ENCODE measurements around the gene FYN.

The FYN gene

GRCh38 chr6:111673937-111674336 lies 199.3 kb downstream of the FYN start:
- no peak for DNase-seq

DNA sequence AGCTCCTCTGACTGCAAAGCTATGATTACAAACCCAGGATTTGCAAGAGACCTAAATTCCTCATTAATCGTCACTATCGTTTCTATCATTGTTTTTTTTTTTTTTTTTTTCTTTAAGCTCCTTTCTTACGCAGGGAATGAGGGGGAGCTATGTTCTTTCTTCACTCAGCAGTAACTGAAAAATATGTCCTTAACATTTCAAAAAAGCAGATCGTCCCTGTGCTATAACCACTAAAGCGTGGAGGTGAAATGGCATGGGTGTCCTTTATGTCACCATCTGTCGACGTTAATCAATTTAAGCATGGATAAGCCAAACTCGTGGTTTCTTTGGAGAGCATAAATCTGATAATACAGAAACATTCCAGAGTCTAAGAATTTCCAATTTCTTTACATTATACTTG lies 199.7 kb downstream of the FYN start:
- no peak for DNase-seq

- DNase-seq: no peak
Measured at GRCh38 chr6:111672761-111673450, 200.3 kb downstream of the FYN start.

GRCh38 chr6:111669326-111669725 lies 203.9 kb downstream of the FYN start:
- DNase-seq: no peak

GRCh38 chr6:111668410-111668809 lies 204.8 kb downstream of the FYN start:
- DNase-seq: no peak

GRCh38 chr6:111667931-111668330 lies 205.3 kb downstream of the FYN start:
- DNase-seq: no peak

DNA sequence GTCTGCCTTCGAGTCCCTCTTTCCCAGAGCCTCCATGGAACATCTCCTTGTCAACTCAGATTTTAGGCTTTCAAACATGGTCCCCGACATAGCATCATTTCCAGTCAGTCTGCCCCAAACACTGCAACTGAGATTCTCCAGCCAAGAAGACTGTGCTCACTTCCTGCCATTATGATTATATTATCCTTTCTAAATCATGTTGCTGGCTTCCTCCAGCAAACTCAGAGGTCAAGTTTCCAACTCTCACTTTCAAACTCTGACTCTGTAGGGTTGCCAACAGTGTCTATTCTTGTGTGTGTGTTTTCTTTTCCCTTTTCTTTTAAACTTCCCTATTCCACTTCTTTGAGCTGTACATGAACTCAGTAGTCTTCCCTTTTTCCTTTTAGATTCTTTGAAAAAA lies 206.4 kb downstream of the FYN start:
- DNase-seq: no peak

DNA sequence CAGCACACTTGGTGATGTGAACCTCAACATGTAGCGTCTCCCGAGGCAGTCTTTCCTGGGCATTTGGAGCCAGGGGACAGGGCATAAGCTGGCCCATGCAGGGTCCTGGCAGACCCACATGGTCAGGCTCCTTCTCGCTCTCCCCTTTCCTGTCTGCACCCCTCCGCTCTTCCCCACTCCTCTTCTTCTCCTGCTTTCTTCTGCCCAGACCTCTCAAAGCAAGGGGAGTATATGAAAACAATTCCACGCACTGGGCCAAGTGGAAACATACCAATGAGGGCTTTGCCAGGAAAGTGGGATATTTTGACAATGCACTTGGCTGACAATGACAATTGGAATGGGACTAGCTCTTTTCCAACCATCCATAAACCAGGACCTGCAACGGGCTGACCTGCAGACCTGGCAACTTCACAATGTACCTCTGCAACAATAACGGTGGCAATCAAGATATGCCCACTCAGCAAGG lies 208.7 kb downstream of the FYN start:
- no peak for DNase-seq

GRCh38 chr6:111663692-111664564 lies 209.3 kb downstream of the FYN start:
- no peak for DNase-seq

GRCh38 chr6:111662794-111663593 lies 210.3 kb downstream of the FYN start:
- DNase-seq: no peak

DNA sequence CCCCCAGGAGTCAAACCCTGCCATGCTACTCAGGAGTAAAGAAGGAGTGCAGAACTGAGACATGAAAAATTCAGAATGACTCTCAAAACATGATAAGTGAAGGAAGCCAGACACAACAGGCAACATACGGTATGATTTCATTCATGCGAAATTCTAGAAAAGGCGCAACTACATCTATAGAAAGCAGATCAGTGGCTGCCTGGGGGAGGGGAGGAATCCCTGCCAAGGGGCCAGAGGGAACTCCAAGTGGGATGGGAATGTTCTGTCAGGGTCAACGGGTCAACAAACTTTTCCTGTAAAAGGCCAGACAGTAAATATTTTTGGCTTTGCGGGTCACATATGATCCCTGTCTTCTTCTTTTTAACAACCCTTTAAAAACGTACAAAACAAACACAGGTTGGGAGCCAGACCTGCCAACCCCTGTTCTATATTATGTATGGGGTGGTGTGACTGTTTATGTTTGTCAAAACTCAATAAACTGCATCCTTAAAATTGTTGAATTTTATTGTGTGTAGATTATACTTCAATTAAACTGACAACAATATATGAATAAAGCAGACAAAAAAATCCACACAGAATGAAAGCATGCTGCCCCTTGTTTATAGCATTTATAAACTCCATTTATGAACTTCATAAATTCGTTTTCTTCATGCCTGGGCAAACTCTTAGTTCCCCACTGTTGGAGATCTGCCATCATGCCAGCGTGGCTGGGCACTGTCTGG lies 211.0 kb downstream of the FYN start:
- no peak for DNase-seq

DNA sequence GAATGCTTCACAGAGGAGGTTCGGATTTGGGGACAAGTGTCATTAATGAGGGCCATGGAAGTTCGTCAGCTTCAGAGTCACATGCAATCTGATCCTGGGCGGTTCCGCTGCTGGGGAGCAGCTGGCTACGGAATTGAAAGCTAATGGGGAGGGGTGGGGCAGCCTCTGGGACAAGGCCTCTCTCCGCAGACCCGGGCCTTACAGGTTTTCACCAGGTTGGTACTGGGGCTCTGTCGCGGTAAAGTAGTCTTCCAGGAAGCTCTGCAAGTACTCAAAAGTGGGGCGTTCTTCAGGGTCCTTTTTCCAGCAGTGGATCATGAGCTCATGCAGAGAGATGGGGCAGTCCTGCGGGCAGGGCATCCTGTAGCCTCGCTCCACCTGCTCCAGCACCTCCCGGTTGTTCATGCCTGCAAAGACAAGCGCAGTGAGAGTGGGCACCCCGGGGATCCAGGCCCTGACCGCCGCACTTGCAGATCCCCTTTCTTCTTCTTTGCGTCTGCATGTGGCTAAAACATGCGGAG lies 211.7 kb downstream of the FYN start:
- DNase-seq: no peak

- DNase-seq: no peak
Measured at GRCh38 chr6:111660531-111660930, 212.7 kb downstream of the FYN start.

DNA sequence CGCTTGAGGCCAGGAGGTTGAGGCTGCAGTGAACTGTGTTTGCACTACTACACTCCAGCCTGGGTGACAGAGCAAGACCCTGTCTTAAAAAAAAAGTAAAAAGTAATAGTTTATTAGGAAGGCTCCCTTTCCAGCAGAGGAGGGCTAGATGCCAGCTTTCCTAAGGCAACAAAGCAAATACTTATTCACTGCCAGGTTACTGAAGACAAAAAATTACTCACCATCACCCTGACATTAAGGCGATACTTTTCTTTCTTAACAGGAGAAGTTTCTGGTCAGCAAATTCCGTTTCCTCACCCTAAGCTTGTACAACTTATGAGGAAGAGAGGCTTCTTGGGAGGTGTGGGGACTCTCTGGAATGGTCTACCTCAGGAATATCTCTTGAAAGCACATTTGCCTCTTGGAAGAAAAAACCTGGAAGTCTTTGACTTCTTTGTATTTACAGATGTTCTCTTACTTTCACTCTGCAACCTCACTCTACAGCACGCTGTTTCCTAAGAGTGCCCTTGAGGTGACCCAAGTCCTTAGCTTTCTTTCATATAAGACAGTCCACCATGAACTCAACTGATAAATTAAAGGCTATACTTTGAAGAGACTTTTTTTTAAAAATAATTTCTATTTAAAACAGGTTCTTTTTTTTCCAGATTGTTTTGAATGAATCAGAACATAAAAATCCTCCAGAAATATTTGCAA lies 214.6 kb downstream of the FYN start:
- no peak for DNase-seq

GRCh38 chr6:111657146-111657545 lies 216.1 kb downstream of the FYN start:
- no peak for DNase-seq

DNA sequence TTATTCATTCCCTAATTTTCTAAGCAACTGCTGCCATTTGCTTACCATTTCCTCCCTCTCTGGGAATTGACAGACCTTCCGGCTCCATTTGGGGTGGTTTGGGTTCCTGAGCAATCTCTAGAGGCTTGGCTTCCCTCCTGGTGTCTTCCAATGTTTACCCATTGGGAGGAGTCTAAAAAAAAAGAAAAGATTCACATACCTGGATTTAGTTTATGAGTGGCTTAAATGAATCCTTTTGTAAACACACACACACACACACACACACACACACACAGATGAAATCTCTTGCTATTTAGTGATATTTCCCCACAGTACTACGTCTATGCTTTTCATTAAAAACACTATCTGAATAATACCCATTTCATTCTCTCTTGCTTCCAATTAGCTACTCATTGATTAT lies 219.3 kb downstream of the FYN start:
- DNase-seq: no peak

DNA sequence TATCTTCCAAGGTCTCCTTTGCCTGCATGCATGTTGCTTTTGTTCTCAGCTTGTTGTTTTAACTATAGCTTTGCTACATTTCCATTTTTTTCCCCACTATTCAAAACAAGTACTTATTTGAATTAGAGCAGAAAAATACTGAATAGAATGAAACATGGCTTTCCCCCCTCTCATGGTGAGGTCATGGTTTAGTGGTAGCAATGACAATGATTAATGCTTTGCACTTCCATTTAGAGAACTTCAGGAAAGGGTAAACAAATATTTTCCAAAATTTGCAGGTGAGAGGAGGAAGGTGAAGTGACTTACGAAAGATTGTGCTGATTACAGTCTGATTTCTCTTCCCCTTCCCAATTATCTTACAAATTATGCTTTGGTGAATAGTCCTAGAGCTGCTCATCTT lies 219.8 kb downstream of the FYN start:
- DNase-seq: no peak

DNA sequence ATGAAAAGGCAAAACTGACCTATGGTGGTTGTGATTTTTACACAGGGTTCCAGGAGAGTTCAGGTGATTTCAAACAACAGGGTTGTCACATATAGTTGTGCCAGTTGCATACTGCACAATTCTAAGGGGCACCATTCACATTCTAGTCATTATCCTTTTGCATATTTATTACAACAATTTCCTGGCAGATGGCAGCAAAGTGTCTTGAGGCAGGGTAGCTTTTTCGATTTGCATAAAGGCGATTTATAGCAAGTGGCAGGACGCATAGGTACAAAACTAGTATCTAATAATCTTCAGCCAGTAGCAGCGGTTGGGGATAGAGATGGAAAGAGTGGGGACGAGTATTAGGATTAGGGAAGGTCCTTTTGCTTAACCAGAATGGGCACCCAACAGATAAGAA lies 221.1 kb downstream of the FYN start:
- DNase-seq: no peak

- DNase-seq: no peak
Measured at GRCh38 chr6:111651185-111652034, 221.8 kb downstream of the FYN start.

GRCh38 chr6:111650049-111650448 lies 223.2 kb downstream of the FYN start:
- DNase-seq: no peak

GRCh38 chr6:111648100-111648499 lies 225.2 kb downstream of the FYN start:
- no peak for DNase-seq

All from SHP77 treated with DMSO at 0.1 percent for 48 hours (cell line).